H9 (cell line): ENCODE measurements around the gene CTCF. TPM values are rescaled to one million over a fixed set of nuclear protein-coding genes. Genes with fewer than 3 reads are reported as not detected.

Experiments
- DNase-seq: peaks from one replicate; pipeline ENCODE4 v3.0.0-alpha.2; 2017
- H2AFZ ChIP-seq: one replicate; pipeline ENCODE4 v1.6.1; 2013; ENCODE audit warnings: mild to moderate bottlenecking, low read length, control low read depth, moderate library complexity
- H2AK5ac ChIP-seq: 2 replicates; pipeline ENCODE4 v1.6.1; 2013; ENCODE audit warnings: low read length, control low read depth, mixed read lengths; ENCODE audit not compliant: insufficient read length
- H2BK120ac ChIP-seq: one replicate; pipeline ENCODE4 v1.6.1; 2013; ENCODE audit warnings: low read depth, mild to moderate bottlenecking, low read length, control low read depth, inconsistent platforms; ENCODE audit not compliant: poor library complexity, severe bottlenecking
- H2BK12ac ChIP-seq: 2 replicates; pipeline ENCODE4 v1.6.1; 2013; ENCODE audit warnings: low read length, control low read depth, mixed read lengths, low read depth; ENCODE audit not compliant: insufficient read length
- H2BK15ac ChIP-seq: 2 replicates; pipeline ENCODE4 v1.6.1; 2013; ENCODE audit warnings: low read depth, low read length, control low read depth
- H2BK20ac ChIP-seq: one replicate; pipeline ENCODE4 v1.6.1; 2013; ENCODE audit warnings: low read depth, mild to moderate bottlenecking, low read length, control low read depth, inconsistent platforms; ENCODE audit not compliant: poor library complexity, severe bottlenecking
- H2BK5ac ChIP-seq: 2 replicates; pipeline ENCODE4 v1.6.1; 2013; ENCODE audit warnings: low read length, control low read depth, mixed read lengths; ENCODE audit not compliant: insufficient read length
- H3K14ac ChIP-seq: 2 replicates; pipeline ENCODE4 v1.6.1; 2013; ENCODE audit warnings: low read length, control low read depth; ENCODE audit not compliant: insufficient read depth
- H3K18ac ChIP-seq: 2 replicates; pipeline ENCODE4 v1.6.1; 2013; ENCODE audit warnings: low read depth, mild to moderate bottlenecking, mixed read lengths, low read length, control low read depth; ENCODE audit not compliant: insufficient read length
- H3K23ac ChIP-seq: 2 replicates; pipeline ENCODE4 v1.6.1; 2013; ENCODE audit warnings: low read length, control low read depth, mixed read lengths, low read depth; ENCODE audit not compliant: insufficient read length
- H3K23me2 ChIP-seq: 2 replicates; pipeline ENCODE4 v1.6.1; 2013; ENCODE audit warnings: low read depth, mild to moderate bottlenecking, mixed read lengths, low read length, control low read depth; ENCODE audit not compliant: insufficient read length, poor library complexity, severe bottlenecking
- H3K27ac ChIP-seq: 2 replicates; pipeline ENCODE4 v1.5.1; 2013; ENCODE audit warnings: low read length, control low read depth, mixed read lengths, low read depth; ENCODE audit not compliant: insufficient read length
- H3K27me3 ChIP-seq: 2 replicates; pipeline ENCODE4 v1.6.1; 2013; ENCODE audit warnings: low read length, control low read depth, inconsistent platforms; ENCODE audit not compliant: insufficient read depth
- H3K4ac ChIP-seq: 2 replicates; pipeline ENCODE4 v1.6.1; 2013; ENCODE audit warnings: low read depth, mild to moderate bottlenecking, control low read depth, inconsistent platforms, low read length, moderate library complexity
- H3K4me1 ChIP-seq: 2 replicates; pipeline ENCODE4 v1.6.1; 2013; ENCODE audit warnings: low read length, control low read depth, inconsistent platforms; ENCODE audit not compliant: insufficient read depth
- H3K4me2 ChIP-seq: 2 replicates; pipeline ENCODE4 v1.6.1; 2013; ENCODE audit warnings: low read length, control low read depth, mixed read lengths; ENCODE audit not compliant: insufficient read length, insufficient read depth
- H3K56ac ChIP-seq: 2 replicates; pipeline ENCODE4 v1.6.1; 2013; ENCODE audit warnings: low read depth, mild to moderate bottlenecking, mixed read lengths, low read length, control low read depth; ENCODE audit not compliant: insufficient read length
- H3K79me1 ChIP-seq: 2 replicates; pipeline ENCODE4 v1.6.1; 2013; ENCODE audit warnings: low read depth, mild to moderate bottlenecking, moderate library complexity, low read length, control low read depth, inconsistent platforms; ENCODE audit not compliant: insufficient read depth, poor library complexity, severe bottlenecking
- H3K79me2 ChIP-seq: 2 replicates; pipeline ENCODE4 v1.6.1; 2013; ENCODE audit warnings: low read length, control low read depth, inconsistent platforms; ENCODE audit not compliant: insufficient read depth
- H3K9ac ChIP-seq: 2 replicates; pipeline ENCODE4 v1.6.1; 2013; ENCODE audit warnings: low read length, control low read depth, mixed read lengths; ENCODE audit not compliant: insufficient read length; ENCODE audit errors: extremely low read depth
- H3K9me3 ChIP-seq: one replicate; pipeline ENCODE4 v1.6.1; 2013; ENCODE audit warnings: low read depth, low read length, inconsistent platforms; ENCODE audit not compliant: control insufficient read depth
- H3T11ph ChIP-seq: one replicate; pipeline ENCODE4 v1.6.1; 2013; ENCODE audit warnings: mild to moderate bottlenecking, low read length, control low read depth, inconsistent platforms
- H4K20me1 ChIP-seq: one replicate; pipeline ENCODE4 v1.6.1; 2013; ENCODE audit not compliant: control insufficient read depth, insufficient read length, insufficient read depth
- H4K5ac ChIP-seq: 2 replicates; pipeline ENCODE4 v1.6.1; 2013; ENCODE audit warnings: low read depth, mild to moderate bottlenecking, mixed read lengths, low read length, control low read depth; ENCODE audit not compliant: insufficient read length
- H4K8ac ChIP-seq: replicated peaks from 2 replicates; pipeline ENCODE4 v1.6.1; 2013; ENCODE audit warnings: low read length, control low read depth, mixed read lengths, low read depth; ENCODE audit not compliant: insufficient read length
- H4K91ac ChIP-seq: 2 replicates; pipeline ENCODE4 v1.6.1; 2013; ENCODE audit warnings: low read depth, mild to moderate bottlenecking, moderate library complexity, mixed read lengths, low read length, control low read depth; ENCODE audit not compliant: insufficient read length
- H3K27ac Mint-ChIP-seq, 3 experiments: 2 replicates in 2 of 3; 3 replicates in 1 of 3; pipeline ENCODE4 v1.8.0; 2020 to 2021; ENCODE audit warnings: mixed read lengths in 3 of 3, mild to moderate bottlenecking in 1 of 3, moderate library complexity in 1 of 3
- H3K27me3 Mint-ChIP-seq: 2 replicates; pipeline ENCODE4 v1.8.0; 2021; ENCODE audit warnings: low read depth, mild to moderate bottlenecking, moderate library complexity, mixed read lengths
- H3K36me3 Mint-ChIP-seq, 3 experiments: 2 replicates in 2 of 3; 3 replicates in 1 of 3; pipeline ENCODE4 v1.8.0; 2020 to 2021; ENCODE audit warnings: low read depth in 3 of 3, mixed read lengths in 3 of 3; ENCODE audit not compliant: insufficient read depth in 1 of 3
- H3K4me1 Mint-ChIP-seq, 2 experiments: 2 replicates each; pipeline ENCODE4 v1.8.0; 2020; ENCODE audit warnings: mixed read lengths in 2 of 2
- H3K4me3 Mint-ChIP-seq, 2 experiments: 2 replicates in 1 of 2; 3 replicates in 1 of 2; pipeline ENCODE4 v1.8.0; 2020 to 2021; ENCODE audit warnings: mild to moderate bottlenecking in 2 of 2, mixed read lengths in 2 of 2, moderate library complexity in 1 of 2
- H3K9me3 Mint-ChIP-seq, 2 experiments: 2 replicates in 1 of 2; 3 replicates in 1 of 2; pipeline ENCODE4 v1.8.0; 2020; ENCODE audit warnings: mild to moderate bottlenecking in 2 of 2, mixed read lengths in 2 of 2, moderate library complexity in 1 of 2
- CTCF ChIP-seq: fragments of 200-600 bp; sonication (generic); conservative IDR thresholded peaks from 3 replicates; pipeline ENCODE4 v1.8.0; 2021; ENCODE audit warnings: antibody characterized with exemption, mild to moderate bottlenecking
- WGBS: extraction: QIAGEN DNeasy Blood & Tissue Kit; methylation state at CpG from one replicate; pipeline ENCODE4 v1.1.7; 2013; ENCODE audit warnings: missing lambda C conversion rate, low lambda C conversion rate, mixed read lengths; ENCODE audit not compliant: insufficient read length; ENCODE audit errors: extremely low coverage; 5-methylcytosine and 5-hydroxymethylcytosine counted together
- total RNA-seq: library from RNA; stranded (reverse); gene quantifications from 2 replicates; pipeline ENCODE4 v1.2.1, GENCODE V29; 2021

Gene CTCF
- total RNA-seq, 1 experiment from 2014 or later: 87.3 TPM

- no peak overlapping the region for H3K9ac ChIP-seq
- Mint-ChIP-seq H3K4me3 (no peak overlapping the region), H3K27me3 (no peaks in the 10 kb centered on the region), H3K27ac (peak overlapping the region in 1 of 3 experiments; percentile 64; a peak in 2 of 7 replicates), H3K9me3 (no peaks in the 10 kb centered on the region), H3K36me3 (peaks cover 0 to 12% (median 4%) of the 10 kb centered on the region in 3 experiments; a peak in 4 of 7 replicates), H3K4me1 (0 out of 4 replicates have a peak, but pooled peaks cover 0 to 2% of the 10 kb centered on the region in 2 experiments)
- H2BK12ac ChIP-seq: no peak overlapping the region
- H4K5ac ChIP-seq: no peak overlapping the region
- H3K23me2 ChIP-seq: no peaks in the 10 kb centered on the region
- no peak overlapping the region for H3K14ac ChIP-seq
- no peaks in the 10 kb centered on the region for H3K4me1 ChIP-seq
- H3K23ac ChIP-seq: no peak overlapping the region
- H3K27me3 ChIP-seq: no peaks in the 10 kb centered on the region
- H2BK20ac ChIP-seq: no peak overlapping the region
- no peak overlapping the region for H3K4me2 ChIP-seq
- H2BK120ac ChIP-seq: no peak overlapping the region
- no peak overlapping the region for H3K56ac ChIP-seq
- H3K18ac ChIP-seq: no peak overlapping the region
- no peaks in the 10 kb centered on the region for H3K9me3 ChIP-seq
- no peak overlapping the region for H4K8ac ChIP-seq
- H2AK5ac ChIP-seq: no peak overlapping the region
- peaks cover 3% of the 10 kb centered on the region for H4K20me1 ChIP-seq
- no peak overlapping the region for H3K27ac ChIP-seq
- H2BK5ac ChIP-seq: no peak overlapping the region
- no peaks in the 10 kb centered on the region for H3K79me1 ChIP-seq
- H3T11ph ChIP-seq: no peak overlapping the region
- DNase-seq: no peak
- WGBS: no CpG with 5 or more reads among the region's 4 CpGs
- H3K4ac ChIP-seq: no peak overlapping the region
- no peak for TF ChIP-seq CTCF
- H2AFZ ChIP-seq: no peak overlapping the region
- no peak overlapping the region for H4K91ac ChIP-seq
- H2BK15ac ChIP-seq: no peak overlapping the region
- no peaks in the 10 kb centered on the region for H3K79me2 ChIP-seq
Observed at GRCh38 chr16:67676516-67676915, 114.2 kb downstream of the CTCF start.
